ENCODE results near the gene EHBP1.

EHBP1 gene

DNA sequence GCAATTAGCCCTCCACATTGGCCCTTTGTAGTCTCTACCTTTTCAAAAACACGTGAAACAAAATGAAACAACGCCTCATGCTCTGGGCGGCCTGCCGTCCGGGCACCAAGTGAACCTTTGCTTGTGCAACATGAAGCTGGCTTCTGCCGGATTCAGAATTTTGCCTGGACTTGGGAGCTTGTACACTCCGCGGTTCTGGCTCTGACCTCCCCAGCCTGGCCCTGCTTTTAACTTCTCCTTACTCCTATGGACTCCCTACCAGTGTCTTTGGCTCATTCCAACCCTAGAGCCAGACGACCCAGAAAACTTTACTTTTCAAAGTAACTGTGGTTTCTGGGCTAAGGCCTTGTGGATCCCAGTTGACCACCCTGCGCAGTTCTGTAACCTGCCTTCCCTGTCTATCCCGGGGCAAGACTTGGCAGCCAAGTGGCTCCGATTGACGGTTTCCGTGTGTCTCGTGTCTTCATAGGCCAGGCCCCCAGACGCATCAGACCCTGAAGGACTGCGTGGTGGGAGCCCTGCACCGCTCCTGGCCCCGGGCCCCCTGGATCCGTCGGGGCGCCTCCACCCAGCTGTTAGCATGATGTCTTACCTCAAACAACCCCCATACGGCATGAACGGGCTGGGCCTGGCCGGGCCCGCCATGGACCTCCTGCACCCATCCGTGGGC is 347.0 kb downstream of the EHBP1 start:
- CTCF ChIA-PET: no interaction called here
- no peak for DNase-seq (ENCODE audit: low spot score)
- TF ChIP-seq, protein P1, sequence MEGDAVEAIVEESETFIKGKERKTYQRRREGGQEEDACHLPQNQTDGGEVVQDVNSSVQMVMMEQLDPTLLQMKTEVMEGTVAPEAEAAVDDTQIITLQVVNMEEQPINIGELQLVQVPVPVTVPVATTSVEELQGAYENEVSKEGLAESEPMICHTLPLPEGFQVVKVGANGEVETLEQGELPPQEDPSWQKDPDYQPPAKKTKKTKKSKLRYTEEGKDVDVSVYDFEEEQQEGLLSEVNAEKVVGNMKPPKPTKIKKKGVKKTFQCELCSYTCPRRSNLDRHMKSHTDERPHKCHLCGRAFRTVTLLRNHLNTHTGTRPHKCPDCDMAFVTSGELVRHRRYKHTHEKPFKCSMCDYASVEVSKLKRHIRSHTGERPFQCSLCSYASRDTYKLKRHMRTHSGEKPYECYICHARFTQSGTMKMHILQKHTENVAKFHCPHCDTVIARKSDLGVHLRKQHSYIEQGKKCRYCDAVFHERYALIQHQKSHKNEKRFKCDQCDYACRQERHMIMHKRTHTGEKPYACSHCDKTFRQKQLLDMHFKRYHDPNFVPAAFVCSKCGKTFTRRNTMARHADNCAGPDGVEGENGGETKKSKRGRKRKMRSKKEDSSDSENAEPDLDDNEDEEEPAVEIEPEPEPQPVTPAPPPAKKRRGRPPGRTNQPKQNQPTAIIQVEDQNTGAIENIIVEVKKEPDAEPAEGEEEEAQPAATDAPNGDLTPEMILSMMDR (conservative IDR thresholded peaks at IDR 0.05; ENCODE audit: low read depth): no peak
- no peak overlapping the region for H3K27ac ChIP-seq
- POLR2A ChIA-PET (ENCODE audit: low non-redundant PET): no interaction called here

GRCh38 chr2:63053081-63053888 is 347.8 kb downstream of the EHBP1 start:
- CTCF ChIA-PET: no interaction called here
- DNase-seq (ENCODE audit: low spot score): no peak
- H3K27ac ChIP-seq: no peak overlapping the region
- TF ChIP-seq, protein P1 (conservative IDR thresholded peaks at IDR 0.05; ENCODE audit: low read depth): no peak
- POLR2A ChIA-PET (ENCODE audit: low non-redundant PET): no interaction called here

GRCh38 chr2:63053889-63054602 is 348.5 kb downstream of the EHBP1 start:
- DNase-seq (ENCODE audit: low spot score): no peak
- ChIA-PET CTCF (no interaction called here), POLR2A (ENCODE audit: low non-redundant PET) (no interaction called here)
- TF ChIP-seq, protein P1 (conservative IDR thresholded peaks at IDR 0.05; ENCODE audit: low read depth): no peak
- no peak overlapping the region for H3K27ac ChIP-seq

DNA sequence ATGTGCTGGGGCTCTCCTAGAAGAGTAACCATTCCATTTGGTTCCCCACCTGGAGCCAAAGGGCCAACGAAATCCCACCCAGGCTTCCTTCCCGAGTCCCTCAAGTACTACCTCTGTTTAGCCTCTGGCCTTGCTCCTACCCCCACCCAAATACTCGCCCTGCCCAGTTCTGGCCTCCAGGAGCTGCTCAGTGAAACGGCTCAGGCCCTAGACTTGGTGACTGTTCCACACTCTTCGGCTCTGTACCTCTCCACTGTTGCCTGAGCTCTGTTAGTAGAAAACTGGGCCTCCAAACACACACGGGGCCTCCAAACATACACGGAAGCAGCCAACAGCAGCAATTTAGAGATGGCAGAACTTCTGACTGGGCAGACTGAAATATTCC is 349.3 kb downstream of the EHBP1 start:
- POLR2A ChIA-PET (ENCODE audit: low non-redundant PET): no interaction called here
- no peak for DNase-seq (ENCODE audit: low spot score)
- TF ChIP-seq, protein P1 (conservative IDR thresholded peaks at IDR 0.05; ENCODE audit: low read depth): no peak
- no peak overlapping the region for H3K27ac ChIP-seq
- CTCF ChIA-PET: no interaction called here

- POLR2A ChIA-PET (ENCODE audit: low non-redundant PET): no interaction called here
- TF ChIP-seq, protein P1 (conservative IDR thresholded peaks at IDR 0.05; ENCODE audit: low read depth): no peak
- CTCF ChIA-PET: interaction anchor here (0.8 kb wide), 1 partner anchor 370 kb away, joined by 3 read pairs; no protein-coding TSS in a partner anchor
- no peak overlapping the region for H3K27ac ChIP-seq
- no peak for DNase-seq (ENCODE audit: low spot score)
Observed at GRCh38 chr2:63055226-63056106, 350.0 kb downstream of the EHBP1 start.
